Measurements from ENCODE around the gene PHLDA1.

PHLDA1 gene

DNA sequence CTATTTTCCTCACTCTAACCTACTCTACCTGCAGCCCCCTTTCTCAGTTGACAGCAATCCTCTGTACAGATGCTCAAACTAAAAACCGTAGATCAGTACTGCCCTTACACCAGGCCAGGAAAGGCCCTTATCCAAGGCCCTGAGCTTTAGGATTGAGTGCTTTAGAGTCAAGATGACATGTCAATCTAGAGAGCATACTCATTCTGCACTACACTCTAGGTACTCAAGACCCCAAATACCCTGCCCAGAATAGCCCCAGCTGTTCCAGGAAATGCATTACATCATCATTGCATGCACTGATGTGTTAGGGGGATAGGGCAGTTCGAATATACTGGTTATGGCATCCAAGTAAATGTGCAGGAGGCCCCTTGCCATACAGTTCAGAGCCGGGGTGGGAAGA, 3.5 kb upstream of the PHLDA1 start:
- no peak overlapping the region for H3K9ac ChIP-seq (ENCODE audit: low read depth, low read length)
- H3K4me3 ChIP-seq (ENCODE audit: low read length) = no peak overlapping the region
- peaks cover 24% of the 10 kb centered on the region for H3K4me1 ChIP-seq (ENCODE audit: insufficient read depth, low read length)
- no peak overlapping the region for H3K27ac ChIP-seq (ENCODE audit: low read length)
- no peaks in the 10 kb centered on the region for H3K9me3 ChIP-seq (ENCODE audit: insufficient read depth, low read depth, low read length)
- no peaks in the 10 kb centered on the region for H3K36me3 ChIP-seq (ENCODE audit: insufficient read depth, low read depth, low read length)
- H3K27me3 ChIP-seq (ENCODE audit: insufficient read depth, low read length) = no peaks in the 10 kb centered on the region; the same call in 1 of the 2 replicates

DNA sequence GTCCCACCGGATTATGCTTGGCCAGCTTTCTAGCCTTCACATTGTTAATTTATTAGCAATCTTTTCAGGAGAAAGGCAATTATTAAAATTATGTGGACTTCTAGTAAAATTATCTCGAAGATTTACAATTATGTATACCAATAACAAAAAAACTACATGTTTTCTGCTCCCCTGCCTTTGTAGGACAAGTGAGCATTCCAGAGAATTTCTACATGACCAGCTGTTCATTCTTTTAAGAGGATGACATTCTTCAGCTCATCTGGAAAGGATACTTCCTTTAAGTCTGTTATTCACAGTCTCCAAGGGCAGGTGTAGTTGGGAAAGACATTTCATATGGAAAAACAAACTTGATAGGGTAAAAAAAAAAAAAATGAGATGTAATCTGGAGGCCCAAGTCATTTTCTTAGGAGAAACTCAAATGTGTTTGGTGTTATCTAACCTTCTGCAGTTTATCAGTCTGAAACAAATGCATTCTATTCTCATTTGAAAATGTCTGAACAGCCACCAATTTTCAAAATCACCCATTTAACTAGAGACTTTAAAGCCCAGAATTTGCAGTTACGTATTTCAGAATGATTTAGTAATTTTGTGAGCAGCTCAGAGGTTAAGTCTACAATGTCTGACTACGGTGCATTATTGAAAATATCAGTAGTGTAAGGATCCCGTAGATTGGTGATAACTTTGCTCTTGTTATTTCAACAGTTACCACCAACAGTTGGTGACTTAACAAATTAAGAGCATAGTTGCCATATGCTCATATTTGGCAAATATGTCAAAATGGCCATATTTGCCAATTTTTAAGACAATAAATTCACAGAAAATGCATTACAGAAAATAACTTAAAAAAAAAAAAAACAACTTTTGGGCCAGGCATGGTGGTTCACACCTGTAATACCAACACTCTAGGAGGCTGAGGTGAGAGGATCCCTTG, 1.8 kb upstream of the PHLDA1 start:
- Histone ChIP-seq H3K4me3 (ENCODE audit: low read length) (peak overlapping the region; percentile 92), H3K27ac (ENCODE audit: low read length) (no peak overlapping the region), H3K4me1 (ENCODE audit: insufficient read depth, low read length) (peaks cover 19% of the 10 kb centered on the region; the same call in 1 of the 2 replicates), H3K27me3 (ENCODE audit: insufficient read depth, low read length) (no peaks in the 10 kb centered on the region; the same call in 1 of the 2 replicates), H3K9ac (ENCODE audit: low read depth, low read length) (peak overlapping the region; percentile 88; the same call in 1 of the 2 replicates), H3K9me3 (ENCODE audit: insufficient read depth, low read depth, low read length) (no peaks in the 10 kb centered on the region), H3K36me3 (ENCODE audit: insufficient read depth, low read depth, low read length) (peaks cover 16% of the 10 kb centered on the region)

DNA sequence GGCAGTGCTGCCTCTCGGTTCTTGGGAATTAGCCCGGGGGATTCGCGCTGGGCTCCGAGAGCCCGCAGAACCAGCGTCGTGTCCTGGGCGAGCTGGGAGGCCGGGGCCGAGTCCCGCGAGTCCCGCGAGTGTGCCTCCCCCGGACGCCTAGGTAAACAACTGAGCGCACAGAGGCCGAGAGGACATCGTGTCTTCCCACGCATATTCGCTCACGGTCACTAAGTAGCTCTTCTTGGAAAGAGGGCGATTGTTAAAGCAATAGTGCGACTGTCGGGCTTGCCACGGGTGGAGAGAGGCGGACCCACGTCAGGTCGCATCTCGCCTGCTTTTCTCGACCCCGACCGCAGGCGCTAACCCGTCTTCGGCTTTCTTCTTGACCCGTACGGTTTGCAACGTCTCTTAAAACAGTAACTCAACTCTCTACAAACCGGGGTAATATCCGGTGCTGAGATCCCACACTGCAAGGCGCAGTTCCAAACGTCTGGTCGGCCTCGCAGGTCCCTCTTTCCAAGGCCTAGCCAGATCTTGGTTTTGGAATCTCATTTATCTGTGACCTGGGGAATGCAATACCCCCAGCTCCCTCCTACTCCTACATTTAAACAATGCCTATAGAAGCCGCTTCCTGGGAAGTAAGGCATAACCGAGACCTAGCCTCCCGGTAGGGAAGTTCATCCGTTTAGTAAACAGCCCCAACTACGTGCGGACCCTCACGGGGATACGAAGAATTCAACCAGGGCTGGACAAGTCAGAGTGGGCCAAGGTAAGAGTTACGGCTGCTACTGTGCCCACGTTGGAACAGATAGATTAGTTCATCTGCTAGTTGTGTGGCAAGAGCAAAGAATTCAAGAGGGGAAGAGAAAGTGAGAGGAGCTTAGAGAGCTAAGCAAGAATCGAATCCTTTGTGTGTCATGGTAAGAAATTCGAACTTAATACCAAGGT, 736 bp upstream of the PHLDA1 start:
- Histone ChIP-seq H3K9ac (ENCODE audit: low read depth, low read length) (peak overlapping the region; percentile 88), H3K27ac (ENCODE audit: low read length) (peak overlapping the region; percentile 41), H3K36me3 (ENCODE audit: insufficient read depth, low read depth, low read length) (peaks cover 24% of the 10 kb centered on the region), H3K9me3 (ENCODE audit: insufficient read depth, low read depth, low read length) (no peaks in the 10 kb centered on the region), H3K4me3 (ENCODE audit: low read length) (peak overlapping the region; percentile 92), H3K27me3 (ENCODE audit: insufficient read depth, low read length) (no peaks in the 10 kb centered on the region; the same call in 1 of the 2 replicates), H3K4me1 (ENCODE audit: insufficient read depth, low read length) (peaks cover 11% of the 10 kb centered on the region; the same call in 1 of the 2 replicates)

DNA sequence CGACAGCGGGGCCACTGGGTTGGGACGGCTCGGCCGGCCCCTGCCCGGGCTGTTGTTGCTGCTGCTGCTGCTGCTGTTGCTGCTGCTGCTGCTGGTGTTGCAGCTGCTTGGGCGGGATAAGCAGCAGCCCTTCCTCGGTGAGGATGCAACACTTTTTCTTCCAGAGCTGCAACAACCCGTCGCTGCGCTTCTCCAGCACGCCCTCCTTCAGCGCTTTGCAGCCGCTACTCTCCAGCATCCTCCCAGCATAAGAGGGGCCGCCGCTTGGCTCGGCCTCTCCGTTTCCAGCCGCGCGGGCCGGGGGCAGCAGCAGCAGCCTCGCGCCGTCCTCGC, 529 bp downstream of the PHLDA1 start:
- no peak overlapping the region for H3K27ac ChIP-seq (ENCODE audit: low read length)

DNA sequence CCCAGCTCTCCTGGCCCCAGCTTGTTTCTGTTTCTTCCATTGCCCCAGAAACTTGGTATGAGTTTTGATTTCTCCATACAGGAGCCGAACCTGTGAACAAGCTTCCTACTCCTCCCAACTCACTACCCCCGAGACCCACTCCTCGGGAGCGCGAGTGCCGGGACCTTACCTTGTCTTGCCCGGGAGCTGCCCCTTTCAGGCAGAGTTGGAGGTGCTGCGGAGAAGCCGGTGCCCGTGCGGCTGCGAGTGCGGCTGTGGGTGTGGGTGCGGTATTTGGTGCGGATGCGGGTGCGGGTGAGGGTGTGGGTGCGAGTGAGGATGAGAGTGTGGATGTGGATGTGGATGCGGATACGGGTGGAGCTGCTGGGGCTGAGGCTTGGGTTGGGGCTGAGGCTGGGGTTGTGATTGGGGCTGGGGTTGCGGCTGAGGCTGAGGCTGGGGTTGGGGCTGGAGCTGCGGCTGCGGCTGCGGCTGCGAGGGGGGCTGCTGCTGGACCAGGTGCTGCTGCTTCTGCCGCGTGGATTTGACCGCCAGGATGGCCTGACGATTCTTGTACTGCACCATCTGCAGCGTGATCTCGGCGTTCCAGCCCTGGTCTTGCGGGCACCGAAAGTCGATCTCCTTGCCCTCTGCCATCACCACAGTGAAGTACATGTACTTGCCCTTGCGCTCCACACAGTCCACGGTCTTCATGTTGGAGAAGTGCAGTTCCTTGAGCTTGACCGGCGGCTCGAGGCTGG, 1.1 kb downstream of the PHLDA1 start:
- Histone ChIP-seq H3K27me3 (ENCODE audit: insufficient read depth, low read length) (no peaks in the 10 kb centered on the region; the same call in 1 of the 2 replicates), H3K4me3 (ENCODE audit: low read length) (peak overlapping the region; percentile 92), H3K9ac (ENCODE audit: low read depth, low read length) (peak overlapping the region; percentile 83), H3K4me1 (ENCODE audit: insufficient read depth, low read length) (peaks cover 14% of the 10 kb centered on the region; the same call in 1 of the 2 replicates), H3K36me3 (ENCODE audit: insufficient read depth, low read depth, low read length) (peaks cover 29% of the 10 kb centered on the region), H3K27ac (ENCODE audit: low read length) (no peak overlapping the region), H3K9me3 (ENCODE audit: insufficient read depth, low read depth, low read length) (no peaks in the 10 kb centered on the region)

More for the DNA sequence above, 529 bp downstream of the PHLDA1 start:
- Histone ChIP-seq H3K9ac (ENCODE audit: low read depth, low read length) (peak overlapping the region; percentile 83), H3K27me3 (ENCODE audit: insufficient read depth, low read length) (no peaks in the 10 kb centered on the region; the same call in 1 of the 2 replicates), H3K4me1 (ENCODE audit: insufficient read depth, low read length) (peaks cover 10% of the 10 kb centered on the region; the same call in 1 of the 2 replicates), H3K36me3 (ENCODE audit: insufficient read depth, low read depth, low read length) (peaks cover 29% of the 10 kb centered on the region), H3K4me3 (ENCODE audit: low read length) (peak overlapping the region; percentile 92), H3K9me3 (ENCODE audit: insufficient read depth, low read depth, low read length) (no peaks in the 10 kb centered on the region)

DNA sequence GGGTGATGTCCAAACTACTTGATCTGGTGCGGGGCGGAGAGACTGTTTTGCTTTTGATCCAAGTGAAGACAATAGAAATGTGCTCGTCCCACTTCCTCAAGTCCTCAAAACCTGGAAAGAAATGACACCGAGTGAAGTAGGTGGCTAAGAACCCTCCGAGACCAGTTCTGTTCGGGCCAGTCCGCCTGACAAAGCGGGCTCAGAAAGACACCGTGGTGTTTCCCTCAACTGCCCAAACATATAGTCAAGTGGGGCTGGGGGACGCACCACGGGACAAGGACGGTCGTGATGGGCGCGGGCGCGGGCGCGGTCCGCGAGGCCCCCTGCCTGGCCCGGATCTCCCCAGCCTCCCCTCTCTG, 1.6 kb downstream of the PHLDA1 start:
- H3K9ac ChIP-seq (ENCODE audit: low read depth, low read length) = peak overlapping the region; percentile 83
- no peaks in the 10 kb centered on the region for H3K9me3 ChIP-seq (ENCODE audit: insufficient read depth, low read depth, low read length)
- H3K4me3 ChIP-seq (ENCODE audit: low read length) = peak overlapping the region; percentile 92
- no peaks in the 10 kb centered on the region; the same call in 1 of the 2 replicates for H3K27me3 ChIP-seq (ENCODE audit: insufficient read depth, low read length)
- peaks cover 29% of the 10 kb centered on the region for H3K36me3 ChIP-seq (ENCODE audit: insufficient read depth, low read depth, low read length)
- H3K4me1 ChIP-seq (ENCODE audit: insufficient read depth, low read length) = peaks cover 16% of the 10 kb centered on the region; the same call in 1 of the 2 replicates
- H3K27ac ChIP-seq (ENCODE audit: low read length) = no peak overlapping the region

DNA sequence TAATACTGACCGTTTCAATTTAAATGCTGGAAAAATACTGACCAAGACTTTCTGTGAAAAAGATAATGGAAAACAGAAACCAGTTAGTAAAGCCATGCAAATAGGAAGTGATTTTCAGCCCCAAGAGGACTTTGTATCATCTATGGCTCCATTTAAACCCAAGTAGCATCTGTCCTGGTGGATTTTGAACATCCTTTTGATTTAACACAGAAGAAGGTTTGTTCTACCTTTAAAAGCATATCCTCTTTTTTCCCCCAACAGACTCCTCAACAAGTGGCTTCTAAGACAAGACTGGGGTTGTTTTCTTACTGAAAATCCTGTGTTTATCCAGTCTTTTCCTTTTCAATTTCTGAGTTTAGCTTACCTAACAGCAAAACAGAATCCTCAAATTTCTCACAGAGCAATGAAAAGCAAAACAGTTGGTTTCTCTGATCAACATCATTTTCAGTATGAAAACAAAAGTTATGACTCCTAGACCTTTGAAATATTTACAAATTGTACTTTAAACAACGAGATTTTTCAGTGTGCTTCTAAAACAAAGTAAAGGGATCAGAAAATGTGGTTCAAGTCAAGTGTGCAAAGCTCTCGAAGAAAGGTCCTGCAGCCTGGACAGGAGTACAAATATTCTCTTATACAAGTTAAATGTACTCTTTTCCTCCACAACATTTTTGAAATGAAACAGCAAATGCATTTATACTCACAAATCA, 2.9 kb downstream of the PHLDA1 start:
- Histone ChIP-seq H3K9ac (ENCODE audit: low read depth, low read length) (peak overlapping the region; percentile 83), H3K4me3 (ENCODE audit: low read length) (peak overlapping the region; percentile 92)

DNA sequence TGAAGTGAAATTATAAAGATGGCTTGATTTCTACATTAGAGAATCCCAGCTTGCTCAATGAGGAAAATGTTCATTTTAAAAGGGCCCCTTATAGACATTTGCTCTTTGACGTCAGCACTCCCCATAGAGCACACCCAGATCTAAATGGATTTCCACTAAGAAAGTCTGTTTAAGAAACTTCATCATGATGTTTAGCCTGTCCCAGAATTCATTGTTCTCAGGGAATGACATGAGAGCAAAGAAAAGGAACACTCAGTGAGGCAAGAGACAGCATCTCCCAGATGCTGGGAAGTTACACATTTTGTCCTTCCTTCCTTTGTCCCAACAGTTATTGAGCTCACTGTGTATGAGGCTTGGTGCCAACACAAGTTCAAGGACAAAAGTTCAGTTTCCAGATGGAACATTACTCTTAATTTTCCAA, 4.9 kb downstream of the PHLDA1 start:
- Histone ChIP-seq H3K36me3 (ENCODE audit: insufficient read depth, low read depth, low read length) (peaks cover 29% of the 10 kb centered on the region), H3K4me1 (ENCODE audit: insufficient read depth, low read length) (peaks cover 6% of the 10 kb centered on the region; the same call in 1 of the 2 replicates), H3K27ac (ENCODE audit: low read length) (no peak overlapping the region), H3K9me3 (ENCODE audit: insufficient read depth, low read depth, low read length) (no peaks in the 10 kb centered on the region), H3K27me3 (ENCODE audit: insufficient read depth, low read length) (no peaks in the 10 kb centered on the region; the same call in 1 of the 2 replicates), H3K4me3 (ENCODE audit: low read length) (no peak overlapping the region), H3K9ac (ENCODE audit: low read depth, low read length) (no peak overlapping the region)

More for the DNA sequence above, 2.9 kb downstream of the PHLDA1 start:
- Histone ChIP-seq H3K9me3 (ENCODE audit: insufficient read depth, low read depth, low read length) (no peaks in the 10 kb centered on the region), H3K27ac (ENCODE audit: low read length) (no peak overlapping the region), H3K36me3 (ENCODE audit: insufficient read depth, low read depth, low read length) (peaks cover 29% of the 10 kb centered on the region), H3K27me3 (ENCODE audit: insufficient read depth, low read length) (no peaks in the 10 kb centered on the region; the same call in 1 of the 2 replicates), H3K4me1 (ENCODE audit: insufficient read depth, low read length) (peaks cover 13% of the 10 kb centered on the region; the same call in 1 of the 2 replicates)

DNA sequence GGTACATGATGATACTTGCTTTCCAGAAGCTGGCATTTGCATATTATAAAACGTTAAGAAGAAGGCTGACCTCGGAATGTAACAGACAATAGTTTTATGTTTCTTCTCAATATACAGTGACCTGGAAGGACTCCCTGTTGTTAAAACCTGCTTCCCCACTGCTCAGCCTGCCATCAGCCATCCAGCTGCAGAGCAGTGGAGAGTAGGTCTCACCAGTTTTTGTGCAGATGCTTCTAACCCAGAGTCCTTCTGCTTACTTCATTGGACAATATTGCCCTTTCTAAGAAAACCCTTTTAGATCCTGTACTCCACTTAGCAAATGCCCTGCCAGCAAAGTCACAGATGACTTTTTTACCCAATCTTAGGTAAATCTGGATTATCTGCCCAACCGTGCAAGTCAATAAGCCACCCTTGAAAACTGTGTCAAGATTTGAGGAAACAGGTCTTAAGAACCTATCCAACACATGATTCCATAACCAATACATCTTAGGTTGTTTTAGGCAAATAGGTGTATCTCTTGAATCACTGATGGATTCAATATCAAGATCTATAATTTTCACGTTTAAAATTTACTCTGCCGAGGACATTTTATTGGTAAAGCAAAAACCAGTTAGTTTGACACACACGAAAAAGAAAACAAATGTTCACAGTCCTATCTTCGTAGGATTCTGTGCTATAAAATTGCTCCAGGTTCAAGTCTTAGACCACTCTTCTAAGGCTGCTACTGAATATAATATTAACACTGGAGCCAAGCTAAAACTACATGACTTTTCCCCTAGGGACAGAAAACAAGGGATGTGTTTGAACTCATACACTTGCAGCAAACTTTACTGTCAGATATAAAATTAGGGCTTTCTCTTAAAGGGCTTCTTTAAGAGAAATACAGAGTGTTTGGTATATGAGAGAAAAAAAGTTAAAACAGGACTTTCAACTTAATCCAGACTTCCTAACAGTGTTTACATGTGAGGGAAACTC, 5.7 kb downstream of the PHLDA1 start:
- Histone ChIP-seq H3K36me3 (ENCODE audit: insufficient read depth, low read depth, low read length) (peaks cover 29% of the 10 kb centered on the region), H3K9ac (ENCODE audit: low read depth, low read length) (no peak overlapping the region), H3K9me3 (ENCODE audit: insufficient read depth, low read depth, low read length) (no peaks in the 10 kb centered on the region), H3K4me3 (ENCODE audit: low read length) (no peak overlapping the region), H3K27me3 (ENCODE audit: insufficient read depth, low read length) (no peaks in the 10 kb centered on the region; the same call in 1 of the 2 replicates), H3K4me1 (ENCODE audit: insufficient read depth, low read length) (peaks cover 9% of the 10 kb centered on the region; the same call in 1 of the 2 replicates), H3K27ac (ENCODE audit: low read length) (no peak overlapping the region)
